ENCODE measurements around the gene MTUS2.
"Not testable (repeated sequence)": the region's sequence is repeated elsewhere in the genome, so short reads cannot be mapped to it uniquely, and the experiment has no call there.

Gene MTUS2

DNA sequence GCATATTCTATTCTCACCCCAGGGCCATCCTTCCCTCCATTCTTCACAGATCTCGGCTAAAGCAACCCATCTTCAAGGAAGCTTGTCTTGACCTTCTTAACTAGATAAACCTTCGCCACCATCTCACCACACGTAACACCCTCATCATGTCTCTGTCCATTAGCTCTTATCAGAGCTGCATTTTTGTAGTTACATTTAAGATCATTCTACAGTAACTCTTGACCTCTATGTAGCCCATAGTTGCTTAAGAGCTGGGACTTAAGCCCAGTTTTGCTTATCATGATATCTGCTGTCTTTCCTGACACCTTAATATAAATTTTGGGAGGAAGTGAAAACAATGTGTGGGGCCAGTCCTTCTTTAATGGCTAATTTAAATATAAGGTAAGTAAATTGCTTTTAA is 345.1 kb downstream of the MTUS2 start:
- no peak for DNase-seq (ENCODE audit: low spot score)

DNA sequence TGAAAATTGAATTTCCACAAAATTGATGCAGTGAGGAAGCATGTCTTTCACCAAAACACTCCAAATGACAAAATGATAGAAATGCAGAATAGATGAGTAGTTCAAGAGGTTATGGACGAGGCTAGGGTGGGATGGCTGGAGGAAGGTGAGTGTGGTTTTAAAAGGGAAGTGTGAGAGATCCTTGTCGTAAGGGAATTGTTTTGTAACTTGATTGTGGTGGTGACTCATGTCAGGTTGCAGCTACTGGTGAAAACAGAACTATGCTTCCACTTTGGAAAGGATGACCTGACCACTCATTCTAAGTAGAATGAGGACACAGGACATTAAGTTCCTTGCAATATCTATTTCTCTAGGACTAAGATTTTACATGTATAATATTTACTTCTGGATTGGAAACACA is 345.7 kb downstream of the MTUS2 start:
- no peak for DNase-seq (ENCODE audit: low spot score)

DNA sequence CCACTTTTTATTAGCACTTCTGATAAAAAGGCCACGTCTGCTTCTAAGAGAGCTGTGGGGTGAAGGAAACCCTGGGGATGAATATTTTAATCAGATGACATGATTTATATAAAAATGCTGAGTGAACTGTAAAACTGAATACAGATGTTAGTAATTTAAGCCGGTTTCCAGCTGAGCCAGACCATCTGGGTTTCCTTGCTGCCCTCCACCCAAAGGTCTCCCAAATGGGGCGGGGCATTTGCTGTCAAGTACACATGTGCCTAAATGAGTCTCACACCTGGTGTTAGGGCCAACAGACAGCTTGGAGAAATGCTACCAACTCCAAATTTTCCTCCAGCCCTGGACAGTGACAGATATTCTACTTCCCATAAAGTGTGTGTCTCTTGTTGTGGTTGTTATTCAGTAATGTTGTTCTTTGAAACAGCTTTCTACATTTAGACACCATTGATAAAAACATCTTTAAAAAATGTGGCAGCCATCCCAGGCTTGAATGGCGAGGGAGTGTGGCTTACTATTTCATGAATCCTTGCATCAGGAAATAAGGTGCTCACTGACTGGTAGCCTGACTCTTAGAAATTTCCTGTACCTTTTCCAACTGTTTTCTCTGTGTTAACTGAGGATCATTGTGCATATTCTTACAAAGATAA is 350.4 kb downstream of the MTUS2 start:
- no peak for DNase-seq (ENCODE audit: low spot score)

DNA sequence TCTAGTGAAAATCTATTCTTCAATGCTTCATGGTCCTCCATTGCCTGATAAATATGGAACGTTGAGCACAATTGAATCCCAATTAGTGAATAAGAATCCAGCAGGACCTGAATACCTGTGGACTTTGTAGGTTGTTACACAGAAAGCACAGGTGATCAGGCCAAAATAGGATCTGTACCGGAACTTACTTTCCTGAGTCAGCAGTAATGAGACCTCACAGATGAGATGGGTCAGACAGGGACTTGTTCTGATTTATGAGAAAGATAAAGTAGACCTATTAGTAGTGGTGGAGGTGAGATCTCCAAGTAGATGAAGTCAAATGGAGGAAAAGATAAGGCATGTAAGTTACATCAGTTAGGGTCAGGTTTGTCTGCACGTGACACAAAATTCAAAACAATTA is 351.1 kb downstream of the MTUS2 start:
- no peak for DNase-seq (ENCODE audit: low spot score)

GRCh38 chr13:29174093-29174492 is 354.0 kb downstream of the MTUS2 start:
- DNase-seq (ENCODE audit: low spot score): no peak

GRCh38 chr13:29175250-29175873 is 355.2 kb downstream of the MTUS2 start:
- no peak for DNase-seq (ENCODE audit: low spot score)

DNA sequence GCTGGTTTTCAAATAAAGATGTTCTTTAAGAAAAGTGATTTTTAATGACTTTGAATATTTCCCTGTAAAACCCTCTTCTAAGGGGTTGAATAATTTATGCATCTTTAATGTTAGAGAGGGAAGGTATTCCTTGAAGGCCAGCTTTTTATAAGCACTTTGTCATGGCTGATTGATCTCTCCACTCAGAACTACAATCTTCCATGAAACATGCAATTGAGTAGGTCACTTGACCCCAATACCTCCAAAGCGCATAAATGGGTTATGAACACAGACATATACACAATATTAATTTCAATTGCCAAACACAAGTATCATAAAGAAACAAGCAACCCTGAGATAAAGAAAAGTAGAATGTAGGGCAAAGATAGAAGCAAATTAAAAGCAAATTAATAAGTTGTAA is 359.9 kb downstream of the MTUS2 start:
- DNase-seq (ENCODE audit: low spot score): no peak

- no peak for DNase-seq (ENCODE audit: low spot score)
Observed at GRCh38 chr13:29182216-29182615, 362.1 kb downstream of the MTUS2 start.

- DNase-seq (ENCODE audit: low spot score): no peak
Observed at GRCh38 chr13:29185926-29186325, 365.8 kb downstream of the MTUS2 start.

GRCh38 chr13:29187584-29187983 is 367.4 kb downstream of the MTUS2 start:
- no peak for DNase-seq (ENCODE audit: low spot score)

GRCh38 chr13:29190298-29190697 is 370.2 kb downstream of the MTUS2 start:
- no peak for DNase-seq (ENCODE audit: low spot score)

DNA sequence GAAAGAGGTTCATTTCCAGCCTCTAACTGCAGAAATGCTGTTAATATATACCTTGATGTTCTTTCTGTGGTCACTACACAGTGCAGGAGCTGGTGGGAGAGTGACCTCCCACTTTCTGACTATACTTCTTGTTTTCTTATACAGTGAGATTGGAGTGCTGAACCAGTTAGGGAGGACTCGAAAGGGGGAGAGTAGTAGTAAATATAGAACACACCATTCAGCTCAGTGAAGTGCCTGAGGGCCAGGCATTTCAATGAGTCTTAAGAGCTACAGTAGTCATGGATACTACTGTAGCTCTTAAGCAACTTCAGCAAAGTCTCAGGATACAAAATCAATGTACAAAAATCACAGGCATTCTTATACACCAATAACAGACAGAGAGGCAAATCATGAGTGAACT is 372.9 kb downstream of the MTUS2 start:
- no peak for DNase-seq (ENCODE audit: low spot score)

GRCh38 chr13:29195456-29195855 is 375.3 kb downstream of the MTUS2 start:
- no peak for DNase-seq (ENCODE audit: low spot score)

GRCh38 chr13:29196409-29197074 is 376.4 kb downstream of the MTUS2 start:
- DNase-seq (ENCODE audit: low spot score): no peak

DNA sequence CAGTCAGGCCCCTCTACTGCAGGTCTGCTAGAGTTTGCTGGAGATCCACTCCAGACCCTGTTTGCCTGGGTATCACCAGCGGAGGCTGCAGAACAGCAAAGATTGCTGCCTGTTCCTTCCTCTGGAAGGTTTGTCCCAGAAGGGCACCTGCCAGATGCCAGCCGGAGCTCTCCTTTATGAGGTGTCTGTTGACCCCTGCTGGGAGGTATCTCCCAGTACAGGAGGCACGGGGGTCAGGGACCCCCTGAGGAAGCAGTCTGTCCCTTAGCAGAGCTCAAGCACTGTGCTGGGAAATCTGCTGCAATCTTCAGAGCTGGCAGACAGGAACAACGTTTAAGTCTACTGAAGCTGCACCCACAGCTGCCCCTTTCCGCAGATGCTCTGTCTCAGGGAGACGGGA is 382.6 kb downstream of the MTUS2 start:
- not testable (repeated sequence) for DNase-seq (ENCODE audit: low spot score)

DNA sequence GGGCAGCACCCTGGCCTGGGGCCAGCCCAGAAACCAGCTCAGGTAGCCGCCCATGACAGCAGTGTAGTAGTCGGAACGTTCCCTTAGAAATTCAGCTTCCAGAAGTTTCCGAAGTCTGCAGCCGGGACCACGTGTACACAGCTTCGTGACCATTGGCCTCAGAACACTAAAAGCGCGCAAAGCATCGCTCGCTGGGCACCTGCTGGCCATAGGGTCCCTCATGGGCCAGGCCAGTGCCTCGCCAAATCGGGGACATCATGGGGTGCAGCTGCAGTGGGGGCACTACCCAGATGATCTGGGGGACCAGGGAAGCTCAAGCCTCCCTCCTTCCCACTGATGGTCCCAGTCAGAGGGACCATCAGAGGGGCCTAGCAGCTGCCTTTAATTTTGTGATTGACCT is 384.5 kb downstream of the MTUS2 start:
- DNase-seq (ENCODE audit: low spot score): no peak

GRCh38 chr13:29210676-29211075 is 390.5 kb downstream of the MTUS2 start:
- DNase-seq (ENCODE audit: low spot score): no peak

- not testable (repeated sequence) for DNase-seq (ENCODE audit: low spot score)
Observed at GRCh38 chr13:29211162-29211561, 391.0 kb downstream of the MTUS2 start.

DNA sequence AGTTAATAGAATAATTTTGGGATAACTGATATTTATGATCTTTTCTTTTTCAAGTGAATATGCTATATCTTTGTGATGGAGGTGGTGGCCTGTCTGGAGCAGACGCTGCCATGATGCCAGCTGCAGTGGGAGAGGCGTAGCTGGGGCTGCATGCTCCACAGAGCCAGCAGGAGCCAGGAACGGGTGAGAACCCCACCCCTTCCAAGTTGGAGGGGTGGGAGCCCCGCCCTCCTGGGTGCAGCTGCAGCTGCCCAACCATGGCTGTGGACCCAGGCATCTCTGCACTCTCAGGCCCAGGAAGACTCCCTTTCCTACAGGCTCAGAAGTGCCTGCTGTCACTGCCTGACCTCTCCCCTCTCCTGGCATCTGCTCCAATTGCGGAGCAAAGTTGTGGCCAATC is 402.3 kb downstream of the MTUS2 start:
- DNase-seq (ENCODE audit: low spot score): no peak

GRCh38 chr13:29224206-29224605 is 404.1 kb downstream of the MTUS2 start:
- DNase-seq (ENCODE audit: low spot score): no peak

DNA sequence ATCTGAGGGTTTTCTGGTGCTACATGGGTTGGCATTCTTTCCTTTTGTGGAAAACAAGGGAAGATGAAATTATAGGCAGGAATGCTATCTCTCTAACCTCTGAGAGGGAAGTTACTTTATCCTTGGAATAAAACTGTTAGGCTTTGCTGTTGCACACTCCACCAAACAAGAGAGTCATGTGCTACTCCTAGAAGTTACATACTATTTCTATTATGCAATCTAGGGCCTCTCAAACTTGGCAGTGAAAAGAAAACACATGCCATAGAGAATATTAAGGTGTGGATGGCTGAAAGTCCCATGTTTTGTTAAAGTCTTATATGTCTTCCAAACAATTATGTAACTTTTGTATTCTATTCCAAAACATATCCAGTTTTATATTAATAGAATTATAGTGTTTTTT is 407.4 kb downstream of the MTUS2 start:
- DNase-seq (ENCODE audit: low spot score): no peak

DNA sequence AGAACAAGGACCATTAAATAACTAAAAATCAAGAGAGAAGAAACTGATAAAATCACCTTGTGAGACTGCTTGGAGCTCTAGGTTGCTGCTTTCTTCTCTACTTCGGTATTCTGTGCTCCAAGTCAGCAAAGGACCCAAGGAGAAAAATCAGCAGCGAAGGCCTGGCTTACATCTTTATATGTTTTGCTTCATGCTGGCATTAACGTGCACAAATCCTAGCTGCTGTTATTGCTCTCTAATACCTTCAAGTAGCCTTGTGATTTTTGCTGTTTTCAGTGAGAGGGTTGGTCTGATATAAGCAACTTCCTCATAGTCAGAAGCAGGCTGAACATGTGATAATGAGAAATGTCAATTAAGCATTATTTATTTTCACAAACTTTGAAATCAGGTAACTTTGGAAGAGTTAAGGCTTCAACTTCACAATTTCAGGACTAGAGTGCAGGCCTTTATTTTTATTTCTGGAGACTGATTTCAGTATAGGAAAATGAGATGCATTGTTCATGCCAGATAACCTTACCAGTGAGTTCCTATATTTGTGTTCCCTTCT is 410.2 kb downstream of the MTUS2 start:
- DNase-seq (ENCODE audit: low spot score): no peak

All from CD4-positive, alpha-beta T cell treated with Interleukin-2 at 100 ng/mL for 4 hours (primary cell).